Measurements from ENCODE around the gene IL6ST. TPM values are rescaled to one million over a fixed set of nuclear protein-coding genes. Genes with fewer than 3 reads are reported as not detected.
A peak's percentile ranks its signal among the peaks of the same experiment; 100 is the strongest.
"Not testable (repeated sequence)": the region's sequence is repeated elsewhere in the genome, so short reads cannot be mapped to it uniquely, and the experiment has no call there.

The IL6ST gene
- polyA plus RNA-seq, result 33.8 to 41.3 TPM (median 36.9 TPM) in 3 replicates
- 15.3 TPM for polyA plus RNA-seq (2011; ENCODE audit: low read depth)
- polyA plus RNA-seq (2011; cell fraction: cytosol; rRNA removed), result 13.5 and 34.8 TPM in 2 replicates
- 29.0 and 39.4 TPM in 2 replicates for polyA plus RNA-seq (2011; cell fraction: nucleus; rRNA removed)
- 12.0 and 34.6 TPM in 2 replicates for polyA plus RNA-seq (2012; ENCODE audit: low replicate concordance)
- polyA minus RNA-seq, result 36.6 to 127 TPM (median 93.2 TPM) in 3 replicates
- 62.5 TPM for polyA minus RNA-seq (2011; cell fraction: cytosol; rRNA and poly(A)+ RNA removed)
- 90.0 and 151 TPM in 2 replicates for polyA minus RNA-seq (2011; cell fraction: nucleus; rRNA and poly(A)+ RNA removed)

- peaks cover 19% of the 10 kb centered on the region for H3K4me1 ChIP-seq (ENCODE audit: control insufficient read depth, extremely low read depth, insufficient read depth, low read length)
- no peaks in the 10 kb centered on the region for H3K27me3 ChIP-seq (ENCODE audit: control insufficient read depth, extremely low read depth, insufficient read depth, low read length)
- H3K4me2 ChIP-seq (ENCODE audit: control insufficient read depth, extremely low read depth, insufficient read depth, low read depth, low read length), result peak within 1 kb of the TSS; percentile 93
- peak within 1 kb of the TSS; percentile 98 for H3K9ac ChIP-seq (ENCODE audit: control insufficient read depth, extremely low read depth, insufficient read depth, low read length)
- no peaks in the 10 kb centered on the region for H3K36me3 ChIP-seq (ENCODE audit: control insufficient read depth in 2 of 2, extremely low read depth in 1 of 2, insufficient read depth in 2 of 2, low read length in 2 of 2)
- no peaks in the 10 kb centered on the region for H3K9me3 ChIP-seq (ENCODE audit: control insufficient read depth, low read depth, low read length)
- FAIRE-seq (no peak), DNase-seq (ENCODE audit: low read depth, low spot score) (no peak)
- H2AFZ ChIP-seq (ENCODE audit: control insufficient read depth, low read length), result peak within 1 kb of the TSS; percentile 82
- peak within 1 kb of the TSS; percentile 98 for H3K27ac ChIP-seq (ENCODE audit: control insufficient read depth, insufficient read depth, low read length)
- peaks cover 39% of the 10 kb centered on the region for H3K79me2 ChIP-seq (ENCODE audit: control insufficient read depth, insufficient read depth, low read length)
- no peak for TF ChIP-seq EZH2 (IDR thresholded peaks at IDR 0.05; ENCODE audit: low read length)
- TF ChIP-seq, protein P1, sequence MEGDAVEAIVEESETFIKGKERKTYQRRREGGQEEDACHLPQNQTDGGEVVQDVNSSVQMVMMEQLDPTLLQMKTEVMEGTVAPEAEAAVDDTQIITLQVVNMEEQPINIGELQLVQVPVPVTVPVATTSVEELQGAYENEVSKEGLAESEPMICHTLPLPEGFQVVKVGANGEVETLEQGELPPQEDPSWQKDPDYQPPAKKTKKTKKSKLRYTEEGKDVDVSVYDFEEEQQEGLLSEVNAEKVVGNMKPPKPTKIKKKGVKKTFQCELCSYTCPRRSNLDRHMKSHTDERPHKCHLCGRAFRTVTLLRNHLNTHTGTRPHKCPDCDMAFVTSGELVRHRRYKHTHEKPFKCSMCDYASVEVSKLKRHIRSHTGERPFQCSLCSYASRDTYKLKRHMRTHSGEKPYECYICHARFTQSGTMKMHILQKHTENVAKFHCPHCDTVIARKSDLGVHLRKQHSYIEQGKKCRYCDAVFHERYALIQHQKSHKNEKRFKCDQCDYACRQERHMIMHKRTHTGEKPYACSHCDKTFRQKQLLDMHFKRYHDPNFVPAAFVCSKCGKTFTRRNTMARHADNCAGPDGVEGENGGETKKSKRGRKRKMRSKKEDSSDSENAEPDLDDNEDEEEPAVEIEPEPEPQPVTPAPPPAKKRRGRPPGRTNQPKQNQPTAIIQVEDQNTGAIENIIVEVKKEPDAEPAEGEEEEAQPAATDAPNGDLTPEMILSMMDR (optimal IDR thresholded peaks at IDR 0.05 in 1 of 3, IDR thresholded peaks at IDR 0.05 in 1 of 3, conservative IDR thresholded peaks at IDR 0.05 in 1 of 3; ENCODE audit: extremely low read depth in 1 of 3, insufficient read depth in 2 of 3, low read length in 3 of 3), result no peak
- H3K4me3 ChIP-seq (ENCODE audit: control insufficient read depth in 2 of 3, extremely low read depth in 1 of 3, insufficient read depth in 2 of 3, low read depth in 1 of 3, low read length in 3 of 3), result peak within 1 kb of the TSS; percentile 85 to 93 (median 92)
- H3K9me1 ChIP-seq (ENCODE audit: control insufficient read depth, extremely low read depth, insufficient read depth, low read length), result no peaks in the 10 kb centered on the region
- no peaks in the 10 kb centered on the region for H4K20me1 ChIP-seq (ENCODE audit: control insufficient read depth, extremely low read depth, insufficient read depth, low read length)
- dilution Hi-C loops (cut with MboI; ENCODE audit: extremely low pct_ligation_motif_present, low sequenced_read_pairs), result no loop called here
Observed at GRCh38 chr5:55994495-55994997, at the start of gene IL6ST. IL6ST (minus strand) TSS chr5:55994963; CDS start chr5:55976278, 18,685 bp downstream.

GRCh38 chr5:56039985-56040384 is 45.2 kb upstream of the IL6ST start:
- no peaks in the 10 kb centered on the region for H4K20me1 ChIP-seq (ENCODE audit: control insufficient read depth, extremely low read depth, insufficient read depth, low read length)
- no peak for TF ChIP-seq EZH2 (IDR thresholded peaks at IDR 0.05; ENCODE audit: low read length)
- TF ChIP-seq, protein P1 (optimal IDR thresholded peaks at IDR 0.05 in 1 of 3, IDR thresholded peaks at IDR 0.05 in 1 of 3, conservative IDR thresholded peaks at IDR 0.05 in 1 of 3; ENCODE audit: extremely low read depth in 1 of 3, insufficient read depth in 2 of 3, low read length in 3 of 3), result no peak
- dilution Hi-C loops (cut with MboI; ENCODE audit: extremely low pct_ligation_motif_present, low sequenced_read_pairs), result no loop called here
- no peak overlapping the region for H3K27ac ChIP-seq (ENCODE audit: control insufficient read depth, insufficient read depth, low read length)
- no peak for FAIRE-seq
- no peaks in the 10 kb centered on the region for H3K36me3 ChIP-seq (ENCODE audit: control insufficient read depth in 2 of 2, extremely low read depth in 1 of 2, insufficient read depth in 2 of 2, low read length in 2 of 2)
- no peaks in the 10 kb centered on the region for H3K9me1 ChIP-seq (ENCODE audit: control insufficient read depth, extremely low read depth, insufficient read depth, low read length)
- no peaks in the 10 kb centered on the region for H3K9me3 ChIP-seq (ENCODE audit: control insufficient read depth, low read depth, low read length)
- no peak overlapping the region for H3K9ac ChIP-seq (ENCODE audit: control insufficient read depth, extremely low read depth, insufficient read depth, low read length)
- no peaks in the 10 kb centered on the region for H3K79me2 ChIP-seq (ENCODE audit: control insufficient read depth, insufficient read depth, low read length)
- no peak overlapping the region for H2AFZ ChIP-seq (ENCODE audit: control insufficient read depth, low read length)
- no peaks in the 10 kb centered on the region for H3K4me1 ChIP-seq (ENCODE audit: control insufficient read depth, extremely low read depth, insufficient read depth, low read length)
- H3K27me3 ChIP-seq (ENCODE audit: control insufficient read depth, extremely low read depth, insufficient read depth, low read length), result no peaks in the 10 kb centered on the region
- no peak overlapping the region for H3K4me3 ChIP-seq (ENCODE audit: control insufficient read depth in 2 of 3, extremely low read depth in 1 of 3, insufficient read depth in 2 of 3, low read depth in 1 of 3, low read length in 3 of 3)
- DNase-seq (ENCODE audit: low read depth, low spot score), result no peak
- H3K4me2 ChIP-seq (ENCODE audit: control insufficient read depth, extremely low read depth, insufficient read depth, low read depth, low read length), result no peak overlapping the region

DNA sequence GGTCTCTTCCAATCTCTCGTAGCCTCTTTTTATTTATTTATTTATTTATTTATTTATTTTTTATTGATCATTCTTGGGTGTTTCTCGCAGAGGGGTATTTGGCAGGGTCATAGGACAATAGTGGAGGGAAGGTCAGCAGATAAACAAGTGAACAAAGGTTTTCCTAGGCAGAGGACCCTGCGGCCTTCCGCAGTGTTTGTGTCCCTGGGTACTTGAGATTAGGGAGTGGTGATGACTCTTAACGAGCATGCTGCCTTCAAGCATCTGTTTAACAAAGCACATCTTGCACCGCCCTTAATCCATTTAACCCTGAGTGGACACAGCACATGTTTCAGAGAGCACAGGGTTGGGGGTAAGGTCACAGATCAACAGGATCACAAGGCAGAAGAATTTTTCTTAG is 43.4 kb upstream of the IL6ST start:
- dilution Hi-C loops (cut with MboI; ENCODE audit: extremely low pct_ligation_motif_present, low sequenced_read_pairs); H3K4me1 ChIP-seq (ENCODE audit: control insufficient read depth, extremely low read depth, insufficient read depth, low read length); H3K4me2 ChIP-seq (ENCODE audit: control insufficient read depth, extremely low read depth, insufficient read depth, low read depth, low read length); H3K9me1 ChIP-seq (ENCODE audit: control insufficient read depth, extremely low read depth, insufficient read depth, low read length); DNase-seq (ENCODE audit: low read depth, low spot score); H2AFZ ChIP-seq (ENCODE audit: control insufficient read depth, low read length); H3K27me3 ChIP-seq (ENCODE audit: control insufficient read depth, extremely low read depth, insufficient read depth, low read length); H3K9ac ChIP-seq (ENCODE audit: control insufficient read depth, extremely low read depth, insufficient read depth, low read length); H3K36me3 ChIP-seq (ENCODE audit: control insufficient read depth in 2 of 2, extremely low read depth in 1 of 2, insufficient read depth in 2 of 2, low read length in 2 of 2); H4K20me1 ChIP-seq (ENCODE audit: control insufficient read depth, extremely low read depth, insufficient read depth, low read length); H3K27ac ChIP-seq (ENCODE audit: control insufficient read depth, insufficient read depth, low read length); H3K79me2 ChIP-seq (ENCODE audit: control insufficient read depth, insufficient read depth, low read length); FAIRE-seq; H3K9me3 ChIP-seq (ENCODE audit: control insufficient read depth, low read depth, low read length); H3K4me3 ChIP-seq (ENCODE audit: control insufficient read depth in 2 of 3, extremely low read depth in 1 of 3, insufficient read depth in 2 of 3, low read depth in 1 of 3, low read length in 3 of 3): not testable (repeated sequence)

Data from keratinocyte (primary cell).